ENCODE measurements around the gene SCPEP1. TPM values are rescaled to one million over a fixed set of nuclear protein-coding genes. Genes with fewer than 3 reads are reported as not detected.

Gene SCPEP1
- total RNA-seq, 1 experiment from 2014 or later = 29.6 TPM

DNA sequence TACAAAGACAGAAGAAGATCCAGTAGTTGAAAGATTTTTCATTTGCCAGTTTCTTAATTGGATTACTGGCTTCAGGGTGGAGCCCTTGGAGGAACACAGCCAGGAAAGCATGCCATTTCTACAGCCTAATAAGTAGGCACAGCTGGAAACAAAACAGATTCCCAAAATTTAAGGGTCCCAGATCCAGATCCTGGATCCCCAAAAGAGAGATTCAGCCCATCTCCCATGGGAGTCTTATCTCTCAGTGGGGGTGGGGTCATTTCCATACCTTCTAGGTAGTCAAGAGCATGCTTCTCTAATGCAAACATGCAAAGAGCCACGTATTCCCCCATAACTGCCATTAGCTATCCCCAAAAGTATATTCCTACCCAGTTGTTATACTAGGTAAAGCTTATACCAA is 49.9 kb downstream of the SCPEP1 start:
- no peak overlapping the region for H4K91ac ChIP-seq (ENCODE audit: insufficient read length, low read depth, low read length)
- H2AK5ac ChIP-seq (ENCODE audit: insufficient read length, low read length) = no peak overlapping the region
- no peak overlapping the region for H3K4ac ChIP-seq (ENCODE audit: low read depth, low read length)
- H3K27ac Mint-ChIP-seq = no peak overlapping the region
- no peak overlapping the region for H4K8ac ChIP-seq (replicated peaks; ENCODE audit: insufficient read length, low read depth, low read length)
- no peak overlapping the region for H2BK5ac ChIP-seq (ENCODE audit: insufficient read length, low read length)
- H3K4me3 Mint-ChIP-seq = no peak overlapping the region
- no peak overlapping the region for H2BK12ac ChIP-seq (ENCODE audit: insufficient read length, low read depth, low read length)
- H3K56ac ChIP-seq (ENCODE audit: insufficient read length, low read depth, low read length) = no peak overlapping the region
- no peak overlapping the region for H3K23ac ChIP-seq (ENCODE audit: insufficient read length, low read depth, low read length)
- H2BK20ac ChIP-seq (ENCODE audit: low read depth, low read length, poor library complexity, severe bottlenecking) = no peak overlapping the region
- H3K27me3 ChIP-seq (ENCODE audit: insufficient read depth, low read length) = no peaks in the 10 kb centered on the region
- peaks cover 7 to 9% of the 10 kb centered on the region in 2 experiments for H3K4me1 Mint-ChIP-seq
- H3K23me2 ChIP-seq (ENCODE audit: insufficient read length, low read depth, low read length, poor library complexity, severe bottlenecking) = no peaks in the 10 kb centered on the region
- no peaks in the 10 kb centered on the region; the same call in 1 of the 2 replicates for H3K27me3 Mint-ChIP-seq (ENCODE audit: low read depth)
- no peak overlapping the region for H3K18ac ChIP-seq (ENCODE audit: insufficient read length, low read depth, low read length)
- H3K36me3 Mint-ChIP-seq (ENCODE audit: insufficient read depth in 1 of 3, low read depth in 3 of 3) = peaks cover 22 to 42% (median 32%) of the 10 kb centered on the region in 3 experiments
- H3K4me1 ChIP-seq (ENCODE audit: insufficient read depth, low read length) = no peaks in the 10 kb centered on the region; the same call in 1 of the 2 replicates
- H3K27ac ChIP-seq (ENCODE audit: insufficient read length, low read depth, low read length) = no peak overlapping the region
- H3K9me3 ChIP-seq (ENCODE audit: control insufficient read depth, low read depth, low read length) = peaks cover 5% of the 10 kb centered on the region
- H3K9ac ChIP-seq (ENCODE audit: extremely low read depth, insufficient read length, low read length) = no peak overlapping the region
- no peaks in the 10 kb centered on the region for H3K79me2 ChIP-seq (ENCODE audit: insufficient read depth, low read length)
- no peak overlapping the region for H2AFZ ChIP-seq (ENCODE audit: low read length)
- H3T11ph ChIP-seq (ENCODE audit: low read length) = no peak overlapping the region
- no peaks in the 10 kb centered on the region for H3K79me1 ChIP-seq (ENCODE audit: insufficient read depth, low read depth, low read length, poor library complexity, severe bottlenecking)
- no CpG with 5 or more reads among the region's 1 CpG for WGBS (ENCODE audit: extremely low coverage, insufficient read length, low lambda C conversion rate)
- no peaks in the 10 kb centered on the region for H4K20me1 ChIP-seq (ENCODE audit: control insufficient read depth, insufficient read depth, insufficient read length)
- no peak overlapping the region for H3K14ac ChIP-seq (ENCODE audit: insufficient read depth, low read length)
- no peak overlapping the region for H2BK15ac ChIP-seq (ENCODE audit: low read depth, low read length)
- H2BK120ac ChIP-seq (ENCODE audit: low read depth, low read length, poor library complexity, severe bottlenecking) = no peak overlapping the region
- no peak for DNase-seq
- H3K9me3 Mint-ChIP-seq = peaks cover 44 to 61% of the 10 kb centered on the region in 2 experiments
- no peak overlapping the region for H4K5ac ChIP-seq (ENCODE audit: insufficient read length, low read depth, low read length)
- TF ChIP-seq, protein P1, sequence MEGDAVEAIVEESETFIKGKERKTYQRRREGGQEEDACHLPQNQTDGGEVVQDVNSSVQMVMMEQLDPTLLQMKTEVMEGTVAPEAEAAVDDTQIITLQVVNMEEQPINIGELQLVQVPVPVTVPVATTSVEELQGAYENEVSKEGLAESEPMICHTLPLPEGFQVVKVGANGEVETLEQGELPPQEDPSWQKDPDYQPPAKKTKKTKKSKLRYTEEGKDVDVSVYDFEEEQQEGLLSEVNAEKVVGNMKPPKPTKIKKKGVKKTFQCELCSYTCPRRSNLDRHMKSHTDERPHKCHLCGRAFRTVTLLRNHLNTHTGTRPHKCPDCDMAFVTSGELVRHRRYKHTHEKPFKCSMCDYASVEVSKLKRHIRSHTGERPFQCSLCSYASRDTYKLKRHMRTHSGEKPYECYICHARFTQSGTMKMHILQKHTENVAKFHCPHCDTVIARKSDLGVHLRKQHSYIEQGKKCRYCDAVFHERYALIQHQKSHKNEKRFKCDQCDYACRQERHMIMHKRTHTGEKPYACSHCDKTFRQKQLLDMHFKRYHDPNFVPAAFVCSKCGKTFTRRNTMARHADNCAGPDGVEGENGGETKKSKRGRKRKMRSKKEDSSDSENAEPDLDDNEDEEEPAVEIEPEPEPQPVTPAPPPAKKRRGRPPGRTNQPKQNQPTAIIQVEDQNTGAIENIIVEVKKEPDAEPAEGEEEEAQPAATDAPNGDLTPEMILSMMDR (conservative IDR thresholded peaks at IDR 0.05) = no peak
- no peak overlapping the region for H3K4me2 ChIP-seq (ENCODE audit: insufficient read depth, insufficient read length, low read length)
